RWPE2 (cell line): ENCODE measurements around the gene LCLAT1.

ENCODE experiments used
- ATAC-seq: fragments of 200-7000 bp; cut with Tn5 transposase; 3 replicates; pipeline ENCODE4 v1.9.1; 2021; ENCODE audit warnings: low read depth
- DNase-seq: peaks from one replicate; pipeline ENCODE4 v3.0.0-alpha.2; 2020; ENCODE audit warnings: low spot score
- H3K27ac ChIP-seq: fragments of 450-650 bp; 2 replicates; pipeline ENCODE4 v1.5.1; 2017; ENCODE audit warnings: mild to moderate bottlenecking; ENCODE audit not compliant: poor library complexity, severe bottlenecking
- H3K27me3 ChIP-seq: fragments of 250-450 bp; sonication (Bioruptor Pico); 2 replicates; pipeline ENCODE4 v1.5.1; 2021; ENCODE audit warnings: mild to moderate bottlenecking, moderate library complexity; ENCODE audit not compliant: insufficient read depth, poor library complexity, severe bottlenecking
- H3K36me3 ChIP-seq: fragments of 250-450 bp; sonication (Bioruptor Pico); 2 replicates; pipeline ENCODE4 v1.5.1; 2020; ENCODE audit warnings: low read depth, mild to moderate bottlenecking, moderate library complexity
- H3K4me1 ChIP-seq: fragments of 250-450 bp; sonication (Bioruptor Pico); 2 replicates; pipeline ENCODE4 v1.5.1; 2021; ENCODE audit warnings: mild to moderate bottlenecking, moderate library complexity; ENCODE audit not compliant: insufficient read depth, poor library complexity, severe bottlenecking
- H3K4me3 ChIP-seq: fragments of 250-450 bp; sonication (Bioruptor Pico); 2 replicates; pipeline ENCODE4 v1.5.1; 2021; ENCODE audit warnings: mild to moderate bottlenecking, moderate library complexity; ENCODE audit not compliant: severe bottlenecking
- H3K9me3 ChIP-seq: fragments of 250-450 bp; sonication (Bioruptor Pico); 2 replicates; pipeline ENCODE4 v1.5.1; 2021; ENCODE audit warnings: mild to moderate bottlenecking, moderate library complexity; ENCODE audit not compliant: severe bottlenecking
- TF ChIP-seq, protein P1 (sequence below): fragments of 450-650 bp; IDR thresholded peaks from one replicate; pipeline ENCODE4 v1.5.1; 2017; ENCODE audit warnings: mild to moderate bottlenecking, moderate library complexity; ENCODE audit not compliant: poor library complexity, severe bottlenecking

LCLAT1 gene

DNA sequence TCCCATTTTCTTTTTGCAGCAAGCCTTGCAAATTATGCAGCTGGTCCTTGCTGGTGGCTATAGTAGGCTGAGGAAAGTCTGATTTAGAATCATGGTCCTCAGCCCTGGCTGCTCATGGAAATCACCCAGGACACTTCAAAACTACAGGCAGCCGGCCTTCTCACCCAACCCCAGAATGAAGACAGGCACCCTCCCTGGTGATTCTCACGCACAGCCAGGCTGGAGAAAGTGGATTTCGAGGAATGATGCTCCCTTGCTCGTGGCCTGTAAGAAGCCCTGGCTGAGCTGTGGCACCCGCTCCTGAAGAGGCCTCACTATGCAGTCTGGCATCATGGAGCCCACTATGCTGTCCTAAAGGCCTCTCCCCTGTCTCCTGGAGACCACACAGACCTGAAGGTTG lies 202.8 kb downstream of the LCLAT1 start:
- Histone ChIP-seq H3K4me3 (no peak overlapping the region), H3K27me3 (no peaks in the 10 kb centered on the region), H3K27ac (no peak overlapping the region), H3K9me3 (no peaks in the 10 kb centered on the region), H3K36me3 (no peaks in the 10 kb centered on the region), H3K4me1 (no peaks in the 10 kb centered on the region)
- DNase-seq (no peak), ATAC-seq (no peak)
- TF ChIP-seq, protein P1, sequence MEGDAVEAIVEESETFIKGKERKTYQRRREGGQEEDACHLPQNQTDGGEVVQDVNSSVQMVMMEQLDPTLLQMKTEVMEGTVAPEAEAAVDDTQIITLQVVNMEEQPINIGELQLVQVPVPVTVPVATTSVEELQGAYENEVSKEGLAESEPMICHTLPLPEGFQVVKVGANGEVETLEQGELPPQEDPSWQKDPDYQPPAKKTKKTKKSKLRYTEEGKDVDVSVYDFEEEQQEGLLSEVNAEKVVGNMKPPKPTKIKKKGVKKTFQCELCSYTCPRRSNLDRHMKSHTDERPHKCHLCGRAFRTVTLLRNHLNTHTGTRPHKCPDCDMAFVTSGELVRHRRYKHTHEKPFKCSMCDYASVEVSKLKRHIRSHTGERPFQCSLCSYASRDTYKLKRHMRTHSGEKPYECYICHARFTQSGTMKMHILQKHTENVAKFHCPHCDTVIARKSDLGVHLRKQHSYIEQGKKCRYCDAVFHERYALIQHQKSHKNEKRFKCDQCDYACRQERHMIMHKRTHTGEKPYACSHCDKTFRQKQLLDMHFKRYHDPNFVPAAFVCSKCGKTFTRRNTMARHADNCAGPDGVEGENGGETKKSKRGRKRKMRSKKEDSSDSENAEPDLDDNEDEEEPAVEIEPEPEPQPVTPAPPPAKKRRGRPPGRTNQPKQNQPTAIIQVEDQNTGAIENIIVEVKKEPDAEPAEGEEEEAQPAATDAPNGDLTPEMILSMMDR, result no peak

DNA sequence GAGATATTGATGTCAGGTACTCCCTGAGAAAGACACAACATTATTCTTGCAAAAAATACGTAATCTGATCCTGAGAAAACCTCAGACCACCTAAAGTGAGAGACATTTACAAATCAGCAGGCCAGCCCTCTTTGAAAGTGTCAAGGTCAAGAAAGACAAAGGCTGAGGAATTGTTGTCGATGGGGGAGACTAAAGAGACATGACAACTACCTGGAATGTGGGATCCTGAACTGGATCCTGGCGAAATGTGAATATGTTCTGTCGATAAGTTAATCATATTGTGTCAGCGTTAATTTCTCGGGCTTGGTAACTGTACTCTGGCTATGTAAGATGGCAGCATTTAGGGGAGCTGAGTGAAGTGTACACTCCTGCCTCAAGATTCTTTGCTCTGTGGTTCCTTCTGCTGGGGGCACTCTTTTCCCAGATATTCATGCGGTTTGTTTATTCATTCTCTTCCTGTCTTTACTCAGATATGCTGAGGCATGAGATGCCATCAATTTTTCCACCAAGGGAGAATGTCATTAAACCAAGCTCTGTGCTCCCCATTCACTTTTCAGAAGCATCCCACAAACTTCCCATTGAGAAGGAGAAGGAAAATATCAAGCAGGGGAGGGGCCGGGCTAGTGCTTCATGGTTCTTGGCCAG lies 205.3 kb downstream of the LCLAT1 start:
- no peak for ATAC-seq
- H3K36me3 ChIP-seq, result no peaks in the 10 kb centered on the region
- H3K27ac ChIP-seq, result no peak overlapping the region
- no peak overlapping the region for H3K4me3 ChIP-seq
- TF ChIP-seq, protein P1, result no peak
- H3K27me3 ChIP-seq, result no peaks in the 10 kb centered on the region
- H3K9me3 ChIP-seq, result no peaks in the 10 kb centered on the region
- DNase-seq, result no peak
- H3K4me1 ChIP-seq, result no peaks in the 10 kb centered on the region

DNA sequence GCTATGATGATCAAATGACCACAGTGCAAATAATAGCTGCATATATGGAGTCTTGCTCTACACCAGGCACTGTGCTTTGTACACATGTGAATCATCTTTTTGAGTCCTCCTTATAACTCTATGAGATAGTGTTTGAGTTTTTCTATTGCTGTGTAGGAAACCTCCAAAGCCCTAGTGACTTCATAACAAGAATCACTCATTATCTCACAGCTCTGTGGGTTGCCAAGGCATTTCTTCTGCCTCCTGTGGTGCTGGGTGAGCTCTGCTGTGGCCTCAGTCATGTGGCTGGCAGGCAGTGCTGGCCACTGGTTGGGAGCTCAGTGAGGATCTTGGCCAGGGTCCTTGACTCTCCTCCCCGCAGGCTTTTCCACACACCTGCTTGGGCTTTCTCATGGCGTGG lies 206.8 kb downstream of the LCLAT1 start:
- Histone ChIP-seq H3K27ac (no peak overlapping the region), H3K27me3 (no peaks in the 10 kb centered on the region), H3K4me1 (no peaks in the 10 kb centered on the region), H3K4me3 (no peak overlapping the region), H3K9me3 (no peaks in the 10 kb centered on the region), H3K36me3 (no peaks in the 10 kb centered on the region)
- DNase-seq, result no peak
- ATAC-seq, result no peak
- TF ChIP-seq, protein P1, result no peak

DNA sequence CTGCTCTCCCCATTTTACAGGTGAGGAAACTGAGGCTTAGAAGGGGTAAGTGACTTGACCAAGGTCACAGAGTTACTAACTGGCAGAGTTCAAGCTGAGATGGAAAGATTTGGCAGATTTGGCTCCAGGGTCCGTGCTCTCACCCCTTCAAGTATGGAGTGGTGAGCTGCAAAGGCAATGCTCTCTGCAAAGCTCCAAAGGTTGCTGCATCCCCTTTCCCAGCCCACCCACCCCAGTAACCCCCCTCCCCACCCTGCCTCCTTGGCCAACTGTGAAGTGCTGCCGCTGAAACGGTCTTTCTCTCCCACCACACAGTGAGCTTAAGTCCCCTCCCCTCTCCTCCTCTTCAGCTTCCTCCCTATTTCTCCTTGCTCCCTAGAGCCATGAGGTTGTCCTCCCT lies 207.4 kb downstream of the LCLAT1 start:
- Histone ChIP-seq H3K4me3 (no peak overlapping the region), H3K36me3 (no peaks in the 10 kb centered on the region), H3K9me3 (no peaks in the 10 kb centered on the region), H3K27ac (no peak overlapping the region), H3K4me1 (no peaks in the 10 kb centered on the region), H3K27me3 (no peaks in the 10 kb centered on the region)
- no peak for DNase-seq
- no peak for ATAC-seq
- TF ChIP-seq, protein P1, result no peak

DNA sequence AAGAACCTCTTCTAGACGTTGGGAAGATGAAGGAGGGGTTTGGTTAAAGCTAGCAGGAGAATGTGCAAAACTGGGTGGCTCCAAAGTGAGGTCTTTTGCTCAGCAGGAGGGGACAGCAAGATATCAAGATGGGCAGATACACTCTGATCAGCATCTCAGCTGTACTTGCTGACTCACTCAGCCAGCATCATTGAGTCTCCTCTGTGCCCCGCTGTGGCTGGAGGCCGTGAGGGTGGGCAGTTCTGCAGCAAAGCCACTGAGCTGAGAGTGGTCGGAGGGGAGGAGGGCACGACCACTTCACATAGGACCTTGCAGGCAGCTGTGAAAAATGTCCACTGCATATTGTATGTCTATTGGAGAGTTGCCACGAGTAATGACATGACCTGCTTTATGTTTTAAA lies 208.2 kb downstream of the LCLAT1 start:
- TF ChIP-seq, protein P1, result no peak
- no peak for DNase-seq

More for the DNA sequence above, 208.2 kb downstream of the LCLAT1 start:
- Histone ChIP-seq H3K4me1 (no peaks in the 10 kb centered on the region), H3K9me3 (no peaks in the 10 kb centered on the region), H3K27me3 (no peaks in the 10 kb centered on the region), H3K36me3 (no peaks in the 10 kb centered on the region), H3K27ac (no peak overlapping the region), H3K4me3 (no peak overlapping the region)
- no peak for ATAC-seq
